ENCODE measurements around the gene IGF1R.

DNA sequence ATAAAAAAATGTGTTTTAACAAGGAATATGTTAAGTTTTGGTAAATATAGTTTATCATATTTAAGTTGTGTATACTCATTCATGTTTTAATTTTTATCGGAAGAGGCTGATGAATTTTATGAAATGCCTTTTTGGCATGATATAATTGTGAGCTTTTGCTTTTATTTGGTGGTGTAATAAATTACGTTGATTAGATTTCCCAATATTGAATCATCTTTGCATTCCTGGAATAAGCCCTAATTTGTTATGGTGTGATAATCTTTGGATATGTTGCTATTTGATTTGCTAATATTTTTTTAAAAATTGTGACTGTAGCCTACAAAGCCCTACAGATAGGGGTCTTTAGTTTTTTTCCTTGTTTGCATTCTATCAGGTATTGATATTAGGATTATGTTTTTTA is 107.4 kb downstream of the IGF1R start:
- TF ChIP-seq EZH2 (IDR thresholded peaks at IDR 0.05; ENCODE audit: low read depth, low read length, severe bottlenecking) (no peak), TAF1 (IDR thresholded peaks at IDR 0.05; ENCODE audit: low read depth, low read length) (no peak), SIRT6 (IDR thresholded peaks at IDR 0.05; ENCODE audit: low read length) (no peak), SP1 (IDR thresholded peaks at IDR 0.05; ENCODE audit: low read depth, low read length) (no peak), YY1 (IDR thresholded peaks at IDR 0.05; ENCODE audit: low read depth, low read length) (no peak), CBX5 (IDR thresholded peaks at IDR 0.05; ENCODE audit: low read depth, low read length) (no peak), POLR2AphosphoS5 (IDR thresholded peaks at IDR 0.05; ENCODE audit: low read depth, low read length) (no peak), POLR2A (IDR thresholded peaks at IDR 0.05; ENCODE audit: control extremely low read depth in 1 of 2, low read depth in 2 of 2, low read length in 2 of 2) (no peak)
- TF ChIP-seq, protein P1, sequence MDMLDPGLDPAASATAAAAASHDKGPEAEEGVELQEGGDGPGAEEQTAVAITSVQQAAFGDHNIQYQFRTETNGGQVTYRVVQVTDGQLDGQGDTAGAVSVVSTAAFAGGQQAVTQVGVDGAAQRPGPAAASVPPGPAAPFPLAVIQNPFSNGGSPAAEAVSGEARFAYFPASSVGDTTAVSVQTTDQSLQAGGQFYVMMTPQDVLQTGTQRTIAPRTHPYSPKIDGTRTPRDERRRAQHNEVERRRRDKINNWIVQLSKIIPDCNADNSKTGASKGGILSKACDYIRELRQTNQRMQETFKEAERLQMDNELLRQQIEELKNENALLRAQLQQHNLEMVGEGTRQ (IDR thresholded peaks at IDR 0.05; ENCODE audit: low read length) = no peak
- TF ChIP-seq, protein P2, sequence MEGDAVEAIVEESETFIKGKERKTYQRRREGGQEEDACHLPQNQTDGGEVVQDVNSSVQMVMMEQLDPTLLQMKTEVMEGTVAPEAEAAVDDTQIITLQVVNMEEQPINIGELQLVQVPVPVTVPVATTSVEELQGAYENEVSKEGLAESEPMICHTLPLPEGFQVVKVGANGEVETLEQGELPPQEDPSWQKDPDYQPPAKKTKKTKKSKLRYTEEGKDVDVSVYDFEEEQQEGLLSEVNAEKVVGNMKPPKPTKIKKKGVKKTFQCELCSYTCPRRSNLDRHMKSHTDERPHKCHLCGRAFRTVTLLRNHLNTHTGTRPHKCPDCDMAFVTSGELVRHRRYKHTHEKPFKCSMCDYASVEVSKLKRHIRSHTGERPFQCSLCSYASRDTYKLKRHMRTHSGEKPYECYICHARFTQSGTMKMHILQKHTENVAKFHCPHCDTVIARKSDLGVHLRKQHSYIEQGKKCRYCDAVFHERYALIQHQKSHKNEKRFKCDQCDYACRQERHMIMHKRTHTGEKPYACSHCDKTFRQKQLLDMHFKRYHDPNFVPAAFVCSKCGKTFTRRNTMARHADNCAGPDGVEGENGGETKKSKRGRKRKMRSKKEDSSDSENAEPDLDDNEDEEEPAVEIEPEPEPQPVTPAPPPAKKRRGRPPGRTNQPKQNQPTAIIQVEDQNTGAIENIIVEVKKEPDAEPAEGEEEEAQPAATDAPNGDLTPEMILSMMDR (IDR thresholded peaks at IDR 0.05; ENCODE audit: control extremely low read depth in 1 of 3, insufficient read depth in 1 of 3, low read depth in 1 of 3, low read length in 3 of 3) = no peak
